Breast epithelium (tissue), 4 donors: ENCODE data around the gene CNPY4. TPM values are rescaled to one million over a fixed set of nuclear protein-coding genes. Genes with fewer than 3 reads are reported as not detected.

Source experiments
- DNase-seq, 2 donors: peaks; one replicate each; pipeline ENCODE4 v3.0.0-alpha.2; 2019; ENCODE audit warnings: low spot score in 2 of 2
- H3K27ac ChIP-seq, 2 donors: fragments of 200-600 bp; sonication (generic) in 1 of 2; one replicate each; pipeline ENCODE4 v1.5.1; 2016 to 2019; ENCODE audit warnings: mild to moderate bottlenecking in 1 of 2
- H3K27me3 ChIP-seq, 2 donors: fragments of 200-600 bp; sonication (generic) in 1 of 2; one replicate each; pipeline versions ENCODE4 v1.5.1 to v1.6.0; 2017 to 2019; ENCODE audit warnings: control low read depth in 1 of 2, mild to moderate bottlenecking in 1 of 2
- H3K36me3 ChIP-seq: fragments of 200-600 bp; one replicate; pipeline ENCODE4 v1.5.1; 2019
- H3K4me1 ChIP-seq, 2 donors: fragments of 200-600 bp; sonication (generic); one replicate each; pipeline ENCODE4 v1.5.1; 2016 to 2019; ENCODE audit warnings: control low read depth in 1 of 2
- H3K4me3 ChIP-seq, 3 donors: fragments of 200-600 bp; sonication (generic); 1 replicate in 2 of 3; 2 replicates in 1 of 3; pipeline ENCODE4 v1.5.1; 2016 to 2019; ENCODE audit warnings: mild to moderate bottlenecking in 3 of 3, moderate library complexity in 2 of 3
- H3K9me3 ChIP-seq, 2 donors: fragments of 200-600 bp; sonication (generic) in 1 of 2; one replicate each; pipeline ENCODE4 v1.5.1; 2016 to 2019; ENCODE audit warnings: control low read depth in 1 of 2
- POLR2A ChIP-seq: fragments of 450-650 bp; IDR thresholded peaks from one replicate; pipeline ENCODE4 v1.6.1; 2016; ENCODE audit warnings: antibody characterized with exemption, mild to moderate bottlenecking, moderate library complexity
- POLR2AphosphoS5 ChIP-seq, 3 donors: sonication (generic); formaldehyde crosslinking; IDR thresholded peaks; one replicate each; pipeline ENCODE4 v1.6.1; 2017; ENCODE audit warnings: antibody characterized with exemption in 3 of 3
- intact Hi-C: fragments of 100-400 bp; cut with DNase I; formaldehyde crosslinking; loops from one replicate; pipeline ENCODE4 v1.15.1; 2023; ENCODE audit warnings: low total_unique reads
- total RNA-seq, 3 donors: library from RNA; depleted of rRNA; stranded (reverse); fragments of >200 nt; gene quantifications; one replicate each; pipeline ENCODE4 v1.1.0, GENCODE V29; 2016
- TF ChIP-seq, protein P1 (sequence below), 3 donors: fragments of 450-650 bp; IDR thresholded peaks; one replicate each; pipeline ENCODE4 v1.5.1; 2016 to 2017; ENCODE audit warnings: antibody characterized with exemption in 3 of 3, mild to moderate bottlenecking in 3 of 3, moderate library complexity in 3 of 3

The CNPY4 gene
- total RNA-seq, 3 donors from 2014 or later = 7.2 to 11.8 (median 11.3) TPM

DNA sequence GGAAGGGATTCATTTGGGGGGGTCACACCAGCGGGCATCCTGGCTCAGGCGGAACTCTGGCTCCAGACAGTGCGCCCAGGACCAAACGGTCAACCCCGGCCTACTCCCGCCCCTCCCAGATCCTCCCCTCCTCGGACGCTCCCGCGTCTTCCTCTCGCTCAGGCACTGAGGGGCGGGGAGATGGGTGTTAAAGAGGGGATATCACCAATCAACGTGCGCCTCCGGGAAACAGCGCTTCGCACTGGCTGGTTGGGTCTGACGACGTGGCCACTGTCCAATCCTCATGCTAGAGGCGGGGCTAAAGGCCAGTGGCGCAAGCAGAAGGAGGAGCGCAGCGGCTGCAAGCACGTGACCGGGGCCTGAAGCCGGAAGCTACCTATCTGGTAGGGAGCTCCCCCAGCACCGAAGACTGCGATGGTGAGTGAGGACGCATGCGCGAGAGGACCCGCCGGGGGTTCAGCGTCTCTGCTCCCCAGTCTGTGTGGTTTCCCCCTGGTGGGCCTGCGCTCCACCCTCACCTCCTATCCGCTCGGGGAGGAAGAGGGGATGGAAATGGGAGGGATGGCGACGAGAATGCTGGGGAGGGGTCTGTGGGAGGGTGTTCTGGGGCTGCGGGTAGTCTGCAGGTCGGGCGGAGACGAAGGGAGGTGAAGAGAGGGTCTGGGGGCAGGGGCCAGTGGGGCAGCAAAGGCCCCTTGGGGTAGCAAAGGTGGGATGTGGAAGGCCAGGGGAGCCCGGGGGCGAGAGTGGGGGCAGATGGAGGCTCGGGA lies 29.3 kb downstream of the CNPY4 start, which contains the start of gene LAMTOR4:
TSS of gene LAMTOR4 (plus strand) at position 360 of the 770 bp plus-strand sequence. CDS start at position 415, 55 bp downstream.
- peak; percentile 99 for DNase-seq
- peak within 1 kb of the TSS; percentile 91 to 93 for H3K27ac ChIP-seq
- H3K36me3 ChIP-seq = no peaks in the 10 kb centered on the region
- H3K27me3 ChIP-seq = no peaks in the 10 kb centered on the region
- intact Hi-C loops = loop anchor here (10.0 kb wide), 1 partner anchor 64 kb away; the partner anchor contains the start of genes COPS6 and ZNF3
- peak within 1 kb of the TSS; percentile 86 to 94 (median 86) for H3K4me3 ChIP-seq
- H3K4me1 ChIP-seq = peaks cover 5 to 7% of the 10 kb centered on the region in 2 donors
- no peaks in the 10 kb centered on the region for H3K9me3 ChIP-seq
- TF ChIP-seq, protein P1, sequence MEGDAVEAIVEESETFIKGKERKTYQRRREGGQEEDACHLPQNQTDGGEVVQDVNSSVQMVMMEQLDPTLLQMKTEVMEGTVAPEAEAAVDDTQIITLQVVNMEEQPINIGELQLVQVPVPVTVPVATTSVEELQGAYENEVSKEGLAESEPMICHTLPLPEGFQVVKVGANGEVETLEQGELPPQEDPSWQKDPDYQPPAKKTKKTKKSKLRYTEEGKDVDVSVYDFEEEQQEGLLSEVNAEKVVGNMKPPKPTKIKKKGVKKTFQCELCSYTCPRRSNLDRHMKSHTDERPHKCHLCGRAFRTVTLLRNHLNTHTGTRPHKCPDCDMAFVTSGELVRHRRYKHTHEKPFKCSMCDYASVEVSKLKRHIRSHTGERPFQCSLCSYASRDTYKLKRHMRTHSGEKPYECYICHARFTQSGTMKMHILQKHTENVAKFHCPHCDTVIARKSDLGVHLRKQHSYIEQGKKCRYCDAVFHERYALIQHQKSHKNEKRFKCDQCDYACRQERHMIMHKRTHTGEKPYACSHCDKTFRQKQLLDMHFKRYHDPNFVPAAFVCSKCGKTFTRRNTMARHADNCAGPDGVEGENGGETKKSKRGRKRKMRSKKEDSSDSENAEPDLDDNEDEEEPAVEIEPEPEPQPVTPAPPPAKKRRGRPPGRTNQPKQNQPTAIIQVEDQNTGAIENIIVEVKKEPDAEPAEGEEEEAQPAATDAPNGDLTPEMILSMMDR (IDR thresholded peaks at IDR 0.05) = no peak
- peak; percentile 34 to 87 (median 78) for TF ChIP-seq POLR2AphosphoS5 (IDR thresholded peaks at IDR 0.05)
- peak; percentile 64 for TF ChIP-seq POLR2A

DNA sequence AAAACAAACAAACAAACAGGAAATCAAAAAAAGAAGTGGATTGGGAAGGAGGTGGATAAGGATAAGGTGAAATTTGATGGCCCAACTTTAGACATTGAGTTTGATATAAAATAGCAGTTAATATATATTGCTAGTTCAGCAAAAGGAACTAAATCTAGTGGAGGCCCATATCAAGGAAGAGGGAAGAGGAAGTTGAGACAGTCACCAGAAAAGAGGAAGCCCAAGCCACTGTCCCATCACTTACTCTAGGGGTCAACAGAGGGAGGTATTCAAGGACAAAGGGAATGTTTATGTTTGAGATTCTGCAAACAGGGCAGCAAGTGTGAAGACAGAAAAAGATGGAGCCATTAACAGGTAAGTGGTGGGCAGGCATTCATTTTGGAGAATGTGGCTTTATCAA lies 33.0 kb downstream of the CNPY4 start:
- H3K4me1 ChIP-seq = peaks cover 8 to 10% of the 10 kb centered on the region in 2 donors
- intact Hi-C loops = no loop called here
- H3K9me3 ChIP-seq = no peaks in the 10 kb centered on the region
- no peak overlapping the region for H3K4me3 ChIP-seq
- TF ChIP-seq, protein P1 (IDR thresholded peaks at IDR 0.05) = no peak
- no peak overlapping the region for H3K27ac ChIP-seq
- no peaks in the 10 kb centered on the region for H3K27me3 ChIP-seq
- H3K36me3 ChIP-seq = no peaks in the 10 kb centered on the region
- DNase-seq = no peak

DNA sequence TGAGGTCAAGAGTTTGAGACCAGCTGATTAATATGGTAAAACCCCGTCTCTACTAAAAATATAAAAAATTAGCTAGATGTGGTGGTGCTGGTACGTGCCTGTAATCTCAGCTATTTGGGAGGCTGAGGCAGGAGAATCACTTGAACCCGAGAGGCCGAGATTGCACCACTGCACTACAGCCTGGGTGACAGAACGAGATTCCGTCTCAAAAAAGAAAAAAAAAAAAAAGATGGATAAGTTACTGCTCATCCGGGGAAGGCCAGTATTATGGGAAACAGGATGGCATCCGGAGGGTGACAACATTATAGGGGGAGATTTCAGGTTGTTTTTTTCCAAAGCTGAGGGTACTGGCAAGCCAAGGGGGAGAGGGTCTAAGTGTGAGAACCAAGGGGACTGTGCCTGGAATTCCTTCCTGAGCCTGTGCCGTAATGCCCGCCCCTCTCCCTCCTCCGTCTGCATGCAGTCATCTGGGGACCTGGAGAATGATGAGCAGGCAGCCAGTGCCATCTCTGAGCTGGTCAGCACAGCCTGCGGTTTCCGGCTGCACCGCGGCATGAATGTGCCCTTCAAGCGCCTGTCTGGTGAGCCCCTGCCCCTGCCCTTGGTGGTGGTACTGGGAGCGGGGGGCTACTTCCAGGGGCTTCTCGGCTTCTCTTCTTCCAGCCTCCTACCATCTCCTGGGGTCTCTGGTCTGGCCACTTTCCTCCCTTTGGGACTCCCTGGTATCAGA lies 33.7 kb downstream of the CNPY4 start:
- Histone ChIP-seq H3K27ac (no peak overlapping the region), H3K36me3 (no peaks in the 10 kb centered on the region), H3K4me3 (no peak overlapping the region), H3K27me3 (no peaks in the 10 kb centered on the region), H3K4me1 (peaks cover 13 to 16% of the 10 kb centered on the region in 2 donors), H3K9me3 (no peaks in the 10 kb centered on the region)
- intact Hi-C loops = no loop called here
- no peak for DNase-seq
- no peak for TF ChIP-seq POLR2AphosphoS5 (IDR thresholded peaks at IDR 0.05)

DNA sequence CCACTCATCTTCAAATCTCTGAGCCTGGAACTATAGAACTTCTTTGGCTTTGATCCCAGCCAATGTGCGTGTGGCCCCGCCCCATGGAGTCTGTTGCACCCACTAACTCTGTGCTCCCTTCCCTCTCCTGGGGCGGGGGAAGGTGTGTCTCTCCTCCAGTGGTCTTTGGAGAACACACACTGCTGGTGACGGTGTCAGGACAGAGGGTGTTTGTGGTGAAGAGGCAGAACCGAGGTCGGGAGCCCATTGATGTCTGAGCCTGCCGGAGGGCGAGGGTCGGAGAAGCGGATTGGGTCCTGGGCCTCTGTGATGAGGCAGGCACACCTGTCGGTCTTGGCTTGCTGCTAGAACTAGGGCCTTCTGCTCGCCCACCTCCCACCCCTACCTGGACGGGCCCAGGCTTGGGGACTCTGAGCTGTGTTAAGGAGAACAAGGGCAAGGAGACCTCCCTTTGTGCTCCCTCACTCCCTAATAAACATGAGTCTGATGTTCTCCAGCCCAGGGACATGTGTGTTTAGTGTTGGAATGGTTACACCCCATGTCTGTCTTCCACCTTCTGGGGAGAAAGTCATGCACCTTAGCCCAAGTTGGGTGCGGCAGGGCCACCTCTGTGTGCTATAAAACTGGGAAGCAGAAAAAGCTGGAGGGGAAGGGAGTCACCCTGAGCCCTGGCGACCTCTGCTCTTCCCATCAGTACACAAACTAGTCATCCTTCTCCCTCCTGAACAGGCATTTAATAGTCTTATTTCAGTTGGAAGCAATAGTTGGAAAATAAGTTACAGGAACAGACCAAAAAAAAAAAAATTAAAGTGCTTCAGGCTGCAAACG lies 34.5 kb downstream of the CNPY4 start:
- H3K4me3 ChIP-seq = no peak overlapping the region
- peaks cover 13 to 16% of the 10 kb centered on the region in 2 donors for H3K4me1 ChIP-seq
- peak overlapping the region in 1 of 2 donors; percentile 25 for H3K27ac ChIP-seq
- H3K9me3 ChIP-seq = no peaks in the 10 kb centered on the region
- TF ChIP-seq, protein P1 (IDR thresholded peaks at IDR 0.05) = no peak
- TF ChIP-seq POLR2A (no peak), POLR2AphosphoS5 (IDR thresholded peaks at IDR 0.05) (no peak)
- no peaks in the 10 kb centered on the region for H3K27me3 ChIP-seq
- intact Hi-C loops = no loop called here
- no peaks in the 10 kb centered on the region for H3K36me3 ChIP-seq
- DNase-seq = no peak
